ENCODE measurements around the gene LTBP4. TPM values are rescaled to one million over a fixed set of nuclear protein-coding genes. Genes with fewer than 3 reads are reported as not detected.
"Not testable (repeated sequence)": the region's sequence is repeated elsewhere in the genome, so short reads cannot be mapped to it uniquely, and the experiment has no call there.

Gene LTBP4
- 100 to 1,000 TPM; 164 to 195 TPM for total RNA-seq

- Mint-ChIP-seq H3K36me3 (ENCODE audit: insufficient read depth in 2 of 2) (no peaks in the 10 kb centered on the region), H3K27ac (no peak within 1 kb of the TSS), H3K4me3 (peak within 1 kb of the TSS; percentile 65 to 71), H3K4me1 (ENCODE audit: low read depth) (peaks cover 70% of the 10 kb centered on the region), H3K27me3 (ENCODE audit: low read depth) (peaks cover 48% of the 10 kb centered on the region), H3K9me3 (no peaks in the 10 kb centered on the region)
- no peak for ATAC-seq (replicated peaks in 1 of 2)
- DNase-seq, result peak in 1 of 2 donors; percentile 53
Observed at GRCh38 chr19:40601134-40601974, at the start of gene LTBP4. Gene LTBP4 (plus strand): TSS chr19:40601369. CDS start chr19:40601388, 19 bp downstream.

- H3K27ac Mint-ChIP-seq, result no peak overlapping the region
- H3K27me3 Mint-ChIP-seq (ENCODE audit: low read depth), result peaks cover 52% of the 10 kb centered on the region
- no peak for ATAC-seq (replicated peaks in 1 of 2)
- no peak for DNase-seq
- H3K4me3 Mint-ChIP-seq, result no peak overlapping the region
- no peaks in the 10 kb centered on the region for H3K9me3 Mint-ChIP-seq
- H3K36me3 Mint-ChIP-seq (ENCODE audit: insufficient read depth in 2 of 2), result no peaks in the 10 kb centered on the region
- H3K4me1 Mint-ChIP-seq (ENCODE audit: low read depth), result peaks cover 8% of the 10 kb centered on the region
Observed at GRCh38 chr19:40552848-40553247, 48.3 kb upstream of the LTBP4 start.

- Mint-ChIP-seq H3K27me3 (ENCODE audit: low read depth) (peaks cover 44% of the 10 kb centered on the region), H3K4me3 (no peak overlapping the region), H3K4me1 (ENCODE audit: low read depth) (peaks cover 8% of the 10 kb centered on the region), H3K27ac (no peak overlapping the region), H3K9me3 (no peaks in the 10 kb centered on the region), H3K36me3 (ENCODE audit: insufficient read depth in 2 of 2) (no peaks in the 10 kb centered on the region)
- no peak for ATAC-seq (replicated peaks in 1 of 2)
- DNase-seq, result no peak
Observed at GRCh38 chr19:40553885-40554857, 47.0 kb upstream of the LTBP4 start.

- Mint-ChIP-seq H3K27me3 (ENCODE audit: low read depth) (peaks cover 40% of the 10 kb centered on the region), H3K9me3 (no peaks in the 10 kb centered on the region), H3K27ac (no peak overlapping the region), H3K4me1 (ENCODE audit: low read depth) (peaks cover 3% of the 10 kb centered on the region), H3K4me3 (no peak overlapping the region), H3K36me3 (ENCODE audit: insufficient read depth in 2 of 2) (no peaks in the 10 kb centered on the region)
- no peak for ATAC-seq (replicated peaks in 1 of 2)
- no peak for DNase-seq
Observed at GRCh38 chr19:40555978-40556689, 45.0 kb upstream of the LTBP4 start.

- DNase-seq (no peak), ATAC-seq (replicated peaks in 1 of 2) (no peak)
- Mint-ChIP-seq H3K27me3 (ENCODE audit: low read depth) (peaks cover 40% of the 10 kb centered on the region), H3K4me3 (no peak overlapping the region), H3K4me1 (ENCODE audit: low read depth) (peaks cover 3% of the 10 kb centered on the region), H3K36me3 (ENCODE audit: insufficient read depth in 2 of 2) (no peaks in the 10 kb centered on the region), H3K9me3 (no peaks in the 10 kb centered on the region), H3K27ac (no peak overlapping the region)
Observed at GRCh38 chr19:40556953-40557530, 44.1 kb upstream of the LTBP4 start.

GRCh38 chr19:40559394-40559793, 41.8 kb upstream of the LTBP4 start:
- Mint-ChIP-seq H3K4me1 (ENCODE audit: low read depth) (no peaks in the 10 kb centered on the region), H3K27me3 (ENCODE audit: low read depth) (peaks cover 29% of the 10 kb centered on the region), H3K4me3 (no peak overlapping the region), H3K27ac (no peak overlapping the region), H3K36me3 (ENCODE audit: insufficient read depth in 2 of 2) (no peaks in the 10 kb centered on the region), H3K9me3 (no peaks in the 10 kb centered on the region)
- DNase-seq, result no peak
- no peak for ATAC-seq (replicated peaks in 1 of 2)

- Mint-ChIP-seq H3K27ac (no peak overlapping the region), H3K9me3 (no peaks in the 10 kb centered on the region), H3K27me3 (ENCODE audit: low read depth) (peaks cover 29% of the 10 kb centered on the region), H3K4me3 (no peak overlapping the region), H3K4me1 (ENCODE audit: low read depth) (no peaks in the 10 kb centered on the region), H3K36me3 (ENCODE audit: insufficient read depth in 2 of 2) (no peaks in the 10 kb centered on the region)
- DNase-seq, result no peak
- ATAC-seq (replicated peaks in 1 of 2), result no peak
Observed at GRCh38 chr19:40560092-40560507, 41.1 kb upstream of the LTBP4 start.

- ATAC-seq (replicated peaks in 1 of 2), result no peak
- no peaks in the 10 kb centered on the region for H3K36me3 Mint-ChIP-seq (ENCODE audit: insufficient read depth in 2 of 2)
- no peak overlapping the region for H3K27ac Mint-ChIP-seq
- peaks cover 35% of the 10 kb centered on the region for H3K27me3 Mint-ChIP-seq (ENCODE audit: low read depth)
- no peaks in the 10 kb centered on the region for H3K4me1 Mint-ChIP-seq (ENCODE audit: low read depth)
- H3K9me3 Mint-ChIP-seq, result no peaks in the 10 kb centered on the region
- no peak for DNase-seq
- H3K4me3 Mint-ChIP-seq, result no peak overlapping the region
Observed at GRCh38 chr19:40561947-40562346, 39.2 kb upstream of the LTBP4 start.

- H3K27me3 Mint-ChIP-seq (ENCODE audit: low read depth), result peaks cover 54% of the 10 kb centered on the region
- not testable (repeated sequence) for DNase-seq, H3K9me3 Mint-ChIP-seq
Observed at GRCh38 chr19:40564535-40564934, 36.6 kb upstream of the LTBP4 start.

GRCh38 chr19:40565355-40565754, 35.8 kb upstream of the LTBP4 start:
- Mint-ChIP-seq H3K9me3 (no peaks in the 10 kb centered on the region), H3K27ac (no peak overlapping the region), H3K27me3 (ENCODE audit: low read depth) (peaks cover 61% of the 10 kb centered on the region), H3K4me3 (no peak overlapping the region), H3K4me1 (ENCODE audit: low read depth) (peaks cover 5% of the 10 kb centered on the region), H3K36me3 (ENCODE audit: insufficient read depth in 2 of 2) (peaks cover 0 to 2% of the 10 kb centered on the region in 2 donors)
- DNase-seq, result no peak
- no peak for ATAC-seq (replicated peaks in 1 of 2)

More at GRCh38 chr19:40564535-40564934, 36.6 kb upstream of the LTBP4 start:
- H3K36me3 Mint-ChIP-seq (ENCODE audit: insufficient read depth in 2 of 2); H3K4me1 Mint-ChIP-seq (ENCODE audit: low read depth); H3K27ac Mint-ChIP-seq; ATAC-seq (replicated peaks in 1 of 2); H3K4me3 Mint-ChIP-seq: not testable (repeated sequence)

- H3K27me3 Mint-ChIP-seq (ENCODE audit: low read depth), result peaks cover 61% of the 10 kb centered on the region
- H3K27ac Mint-ChIP-seq, result no peak overlapping the region
- H3K9me3 Mint-ChIP-seq, result peaks cover 0 to 2% of the 10 kb centered on the region in 2 donors
- ATAC-seq (replicated peaks in 1 of 2) (no peak), DNase-seq (no peak)
- H3K4me1 Mint-ChIP-seq (ENCODE audit: low read depth), result peaks cover 10% of the 10 kb centered on the region
- peaks cover 0 to 2% of the 10 kb centered on the region in 2 donors for H3K36me3 Mint-ChIP-seq (ENCODE audit: insufficient read depth in 2 of 2)
- H3K4me3 Mint-ChIP-seq, result no peak overlapping the region
Observed at GRCh38 chr19:40565910-40566495, 35.2 kb upstream of the LTBP4 start.

All from activated T-cell treated with anti-CD3 and anti-CD28 coated beads, Interleukin-2, amount 50 U/mL, for 72 hours (primary cell).